GM12878 (cell line): ENCODE measurements around the gene TUBB4B. TPM values are rescaled to one million over a fixed set of nuclear protein-coding genes. Genes with fewer than 3 reads are reported as not detected.

Source experiments
- ATAC-seq: fragments of 200-7000 bp; cut with Tn5 transposase; 3 replicates; pipeline ENCODE4 v1.9.1; 2020; ENCODE audit warnings: mild to moderate bottlenecking, moderate library complexity
- BruUV-seq: library from RNA; stranded (reverse); fragments of 400-500 nt; replicated peaks from 2 replicates; lab custom pipeline; 2021; lab: Mats Ljungman, UMichigan
- CTCF ChIA-PET: fragments of 300-600 bp; sonication (Branson Sonifier 250); formaldehyde crosslinking; extraction: SDS; loops from one replicate; lab custom pipeline; 2021; ENCODE audit warnings: inconsistent platforms; lab: Yijun Ruan, JAX
- POLR2A ChIA-PET: fragments of 350-600 bp; formaldehyde crosslinking; extraction: SDS; loops from one replicate; lab custom pipeline; 2021; ENCODE audit warnings: inconsistent platforms; lab: Charles Lee
- RAD21 ChIA-PET: fragments of 300-600 bp; sonication (Branson Sonifier 250); formaldehyde crosslinking; loops from one replicate; lab custom pipeline; 2023; ENCODE audit warnings: antibody characterized with exemption; ENCODE audit not compliant: unreplicated experiment; lab: Charles Lee
- SMC1A ChIA-PET: fragments of 300-600 bp; sonication (Branson Sonifier 250); formaldehyde crosslinking; loops from one replicate; lab custom pipeline; 2023; ENCODE audit not compliant: unreplicated experiment, uncharacterized antibody; lab: Charles Lee
- DNase-seq: peaks from one replicate; pipeline ENCODE4 v3.0.0-alpha.2; 2011; ENCODE audit warnings: low read depth, low spot score
- FAIRE-seq: peaks from 3 replicates; lab custom pipeline; 2011; peaks lifted over from hg19 to GRCh38; lab: Jason Lieb, UNC
- H2AFZ ChIP-seq: 2 replicates; pipeline ENCODE4 v1.6.0; 2011; ENCODE audit warnings: low read depth, low read length, control low read depth; ENCODE audit not compliant: control insufficient read depth
- H3K27ac ChIP-seq: 2 replicates; pipeline ENCODE4 v1.5.1; 2011; ENCODE audit warnings: control low read depth; ENCODE audit not compliant: control insufficient read depth, insufficient read depth
- H3K27me3 ChIP-seq, 2 experiments: replicated peaks in 1 of 2; 2 replicates each; pipeline versions ENCODE4 v1.6.0 to v1.6.1; 2011; ENCODE audit warnings: low read length in 1 of 2; ENCODE audit not compliant: control insufficient read depth in 2 of 2, insufficient read depth in 2 of 2
- H3K36me3 ChIP-seq, 2 experiments: 2 replicates each; pipeline ENCODE4 v1.5.1; 2011; ENCODE audit warnings: low read length in 1 of 2; ENCODE audit not compliant: control insufficient read depth in 2 of 2, insufficient read depth in 2 of 2
- H3K4me1 ChIP-seq: 2 replicates; pipeline ENCODE4 v1.6.1; 2011; ENCODE audit warnings: mild to moderate bottlenecking, low read length, moderate library complexity, mixed read lengths; ENCODE audit not compliant: control insufficient read depth, insufficient read depth
- H3K4me2 ChIP-seq: 2 replicates; pipeline ENCODE4 v1.6.0; 2011; ENCODE audit warnings: control low read depth; ENCODE audit not compliant: control insufficient read depth, insufficient read depth
- H3K4me3 ChIP-seq: fragments of 200-600 bp; sonication (generic); 2 replicates; pipeline ENCODE4 v1.5.1; 2016
- H3K79me2 ChIP-seq: 2 replicates; pipeline ENCODE4 v1.6.0; 2011; ENCODE audit warnings: low read length; ENCODE audit not compliant: control insufficient read depth, insufficient read depth
- H3K9ac ChIP-seq: 2 replicates; pipeline ENCODE4 v1.8.0; 2011; ENCODE audit warnings: low read length, control low read depth, mixed read lengths; ENCODE audit not compliant: control insufficient read depth, insufficient read depth
- H3K9me3 ChIP-seq: replicated peaks from 3 replicates; pipeline ENCODE4 v1.5.1; 2011; ENCODE audit warnings: mild to moderate bottlenecking, low read length; ENCODE audit not compliant: control insufficient read depth, insufficient read depth
- H4K20me1 ChIP-seq: 2 replicates; pipeline ENCODE4 v1.6.0; 2011; ENCODE audit not compliant: control insufficient read depth, insufficient read depth
- ATF2 ChIP-seq: IDR thresholded peaks from 2 replicates; pipeline ENCODE4 v1.6.1; 2012; ENCODE audit warnings: low read length, inconsistent platforms
- EGR1 ChIP-seq, 2 experiments: IDR thresholded peaks; 1 replicate in 1 of 2; 2 replicates in 1 of 2; pipeline ENCODE4 v1.6.1; 2011 to 2012; ENCODE audit warnings: low read depth in 2 of 2, low read length in 2 of 2, borderline replicate concordance in 1 of 2, mild to moderate bottlenecking in 1 of 2, moderate library complexity in 1 of 2
- MTA3 ChIP-seq: IDR thresholded peaks from 2 replicates; pipeline ENCODE4 v1.6.1; 2012; ENCODE audit warnings: low read length, inconsistent platforms, borderline replicate concordance
- POLR2A ChIP-seq: IDR thresholded peaks from 2 replicates; pipeline ENCODE4 v1.6.1; 2011; ENCODE audit warnings: low read depth, mild to moderate bottlenecking, low read length
- ZNF24 ChIP-seq: fragments of 450-650 bp; IDR thresholded peaks from 2 replicates; pipeline ENCODE4 v1.6.1; 2017; ENCODE audit warnings: antibody characterized with exemption, mild to moderate bottlenecking
- ZNF687 ChIP-seq: fragments of 450-650 bp; IDR thresholded peaks from 2 replicates; pipeline ENCODE4 v1.6.1; 2017; ENCODE audit warnings: mild to moderate bottlenecking, moderate library complexity
- WGBS: methylation state at CpG from one replicate; pipeline ENCODE4 v1.1.6; 2016; ENCODE audit warnings: low lambda C conversion rate; ENCODE audit not compliant: insufficient replicate concordance, insufficient coverage; ENCODE audit errors: missing lambda C conversion rate; 5-methylcytosine and 5-hydroxymethylcytosine counted together
- in situ Hi-C: fragments of 300-500 bp; cut with MboI; formaldehyde crosslinking; loops from 9 replicates; pipeline ENCODE4 v1.14.3; 2018; ENCODE audit warnings: mixed read lengths
- intact Hi-C: fragments of 100-400 bp; cut with micrococcal nuclease; formaldehyde crosslinking; loops from one replicate; pipeline ENCODE4 v1.14.2; 2022; ENCODE audit not compliant: unreplicated experiment
- polyA plus RNA-seq, 11 experiments: library from polyadenylated mRNA; depleted of rRNA in 4 of 11; unstranded in 6 of 11; stranded (reverse) in 5 of 11; fragments of >200 nt; fragmentation: Nextera tagmentation in 4 of 11; fragmentation: Illumina TruSeq in 1 of 11; extraction: Ambion mirVana in 4 of 11; extraction: Trizol in 1 of 11; gene quantifications; 1 replicate in 1 of 11; 2 replicates in 10 of 11; pipeline versions ENCODE4 v1.2.1 to v1.2.3, GENCODE V29; 2011 to 2016; ENCODE audit warnings: inconsistent platforms in 2 of 11, missing spikeins in 2 of 11, low read depth in 1 of 11
- total RNA-seq, 4 experiments: library from RNA; depleted of rRNA in 3 of 4; stranded (reverse); fragments of >200 nt in 3 of 4; fragmentation: Illumina TruSeq in 1 of 4; extraction: Trizol in 1 of 4; gene quantifications; 2 replicates each; pipeline versions ENCODE4 v1.2.1 to v1.2.3, GENCODE V29; 2013 to 2021

The TUBB4B gene
- total and polyA plus RNA-seq, 10 of the 15 experiments (the other 5 are each of a cell fraction or from before 2014, with no cell fraction given), result 23.0 to 532 (median 254) TPM

- intact Hi-C loops, result no loop called here
- ChIA-PET POLR2A (no interaction called here), CTCF (no interaction called here), RAD21 (interaction anchor here (1.0 kb wide), 1 partner anchor 12 kb away, joined by 4 read pairs; no protein-coding TSS in a partner anchor), SMC1A (no interaction called here)
- Histone ChIP-seq H4K20me1 (no peaks in the 10 kb centered on the region), H3K27me3 (no peaks in the 10 kb centered on the region), H3K27ac (no peak overlapping the region), H2AFZ (no peak overlapping the region), H3K4me1 (peaks cover 5% of the 10 kb centered on the region), H3K79me2 (peaks cover 9% of the 10 kb centered on the region), H3K9me3 (no peaks in the 10 kb centered on the region), H3K36me3 (peaks cover 0 to 4% of the 10 kb centered on the region in 2 experiments; a peak in 3 of 4 replicates), H3K4me2 (no peak overlapping the region), H3K9ac (no peak overlapping the region), H3K4me3 (no peak overlapping the region)
- in situ Hi-C loops, result no loop called here
- TF ChIP-seq MTA3 (no peak), ATF2 (no peak), ZNF687 (no peak), EGR1 (IDR thresholded peaks at IDR 0.05; ENCODE audit: borderline replicate concordance in 1 of 2, low read depth in 2 of 2, low read length in 2 of 2) (no peak), POLR2A (peak; percentile 56; the same call in 1 of the 2 replicates), ZNF24 (no peak)
- WGBS, result 86% methylated on average over 13 of the region's 13 CpGs
- ATAC-seq, result no peak
- DNase-seq, result no peak
- FAIRE-seq, result no peak
- no TSS peak for BruUV-seq
Observed at GRCh38 chr9:137211532-137211931, 29.6 kb upstream of the TUBB4B start.
